HuH-7.5 (cell line): ENCODE results near the gene RANBP3.

Experiments used
- DNase-seq: peaks from one replicate; pipeline ENCODE4 v3.0.0; 2011; ENCODE audit warnings: low spot score

RANBP3 gene

GRCh38 chr19:5949792-5950305, 28.1 kb downstream of the RANBP3 start:
- no peak for DNase-seq

- no peak for DNase-seq
These were observed 29.0 kb downstream of the RANBP3 start for GRCh38 chr19:5948752-5949564.

GRCh38 chr19:5947435-5947834, 30.5 kb downstream of the RANBP3 start:
- DNase-seq: no peak

DNA sequence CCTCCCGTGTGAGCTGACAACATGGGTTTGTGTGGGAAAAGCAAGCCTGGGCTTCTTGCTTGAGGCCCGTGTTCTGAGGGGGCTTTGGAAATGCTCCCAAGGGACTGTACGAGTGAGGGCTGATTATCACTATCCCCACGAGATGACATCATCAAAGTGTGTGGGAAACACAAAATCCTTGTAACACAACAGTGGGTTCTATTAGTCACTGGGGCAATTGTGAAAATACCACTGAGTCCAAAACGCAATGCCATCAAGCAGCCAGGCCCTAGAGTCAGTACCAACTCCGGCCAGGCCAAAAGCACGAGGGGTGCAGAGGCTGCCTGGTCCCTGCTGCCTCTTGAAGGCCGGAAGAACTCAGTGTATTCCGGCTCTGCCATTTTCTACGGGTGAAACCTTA, 34.3 kb downstream of the RANBP3 start:
- DNase-seq: no peak

DNA sequence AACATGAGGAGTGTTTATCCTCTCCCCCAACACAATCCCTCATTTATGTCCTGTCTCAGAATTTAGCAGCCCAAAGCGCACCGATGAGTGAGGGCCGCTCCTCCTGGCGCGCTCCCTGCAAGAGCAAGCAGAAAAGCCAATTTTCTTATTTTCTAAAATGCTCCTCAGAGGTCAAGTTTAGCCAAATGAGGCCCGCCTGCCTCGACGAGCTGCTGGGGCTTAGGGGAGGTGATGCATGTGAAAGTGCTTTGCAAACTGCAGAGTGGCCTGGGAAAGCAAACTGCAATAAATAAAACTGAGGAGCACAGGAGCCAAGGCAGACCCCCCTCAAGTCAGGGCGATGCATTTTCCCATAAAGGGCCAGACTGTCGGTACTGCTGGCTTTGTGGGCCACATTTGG, 34.9 kb downstream of the RANBP3 start:
- no peak for DNase-seq

- no peak for DNase-seq
These were observed 36.3 kb downstream of the RANBP3 start for GRCh38 chr19:5941673-5942072.

DNA sequence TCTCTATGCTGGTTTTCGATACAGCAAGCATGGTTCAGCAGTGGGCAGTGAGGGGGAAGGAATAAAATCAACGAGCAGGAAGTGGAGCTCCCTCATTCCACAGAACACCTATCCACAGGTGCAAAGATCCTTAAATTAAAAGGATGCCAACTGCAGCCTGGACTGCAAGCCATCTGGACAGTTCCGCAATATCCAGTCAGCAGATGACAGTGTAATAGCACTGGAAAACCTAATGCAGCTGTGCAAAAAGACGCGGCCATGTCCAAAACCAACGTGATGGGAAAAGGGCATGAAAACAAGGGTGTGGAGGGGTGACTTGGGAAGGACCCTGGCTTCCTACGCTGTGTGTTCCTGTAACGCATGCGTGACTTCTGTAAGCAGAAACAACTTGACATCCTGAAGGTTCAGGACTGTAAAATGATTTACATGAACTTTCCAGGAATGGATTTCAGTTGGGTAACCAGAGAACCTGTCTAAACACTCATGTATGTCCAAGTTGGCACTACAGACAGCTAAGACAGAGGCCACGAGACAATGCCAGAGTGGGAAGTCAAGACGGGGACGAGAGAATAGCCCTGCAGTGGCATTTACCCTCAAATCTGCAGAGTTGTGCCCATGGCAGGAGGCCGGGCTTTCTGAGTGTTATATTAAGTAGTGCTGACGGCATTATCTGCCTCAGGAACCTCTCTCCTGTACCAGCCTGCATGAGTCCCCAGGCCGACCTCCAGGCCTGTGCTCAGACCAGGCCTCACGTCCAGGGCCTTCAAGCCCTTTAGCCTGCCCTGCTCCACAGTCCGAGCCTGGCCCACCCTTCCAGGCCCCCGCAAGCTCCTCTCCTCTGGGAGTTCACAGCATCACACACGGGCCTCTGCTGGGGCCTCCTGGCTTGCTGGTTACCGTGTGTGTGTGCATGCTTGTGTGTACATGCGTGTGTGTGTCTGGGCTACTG, 37.4 kb downstream of the RANBP3 start:
- no peak for DNase-seq

- no peak for DNase-seq
These were observed 40.4 kb downstream of the RANBP3 start for GRCh38 chr19:5937550-5937949.

DNA sequence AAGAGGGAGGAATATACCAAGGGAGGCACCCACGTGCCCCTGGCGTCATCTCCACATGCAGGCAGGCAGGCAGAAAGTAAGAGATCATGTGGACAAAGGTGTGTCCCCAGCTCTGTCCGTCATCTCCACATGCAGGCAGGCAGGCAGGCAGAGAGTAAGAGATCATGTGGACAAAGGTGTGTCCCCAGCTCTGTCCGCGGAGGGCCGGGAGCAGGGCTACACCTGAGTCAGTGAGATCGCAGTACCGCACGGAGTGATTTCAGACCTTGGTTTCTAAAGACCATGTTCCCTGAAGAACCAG, 41.7 kb downstream of the RANBP3 start:
- no peak for DNase-seq

DNA sequence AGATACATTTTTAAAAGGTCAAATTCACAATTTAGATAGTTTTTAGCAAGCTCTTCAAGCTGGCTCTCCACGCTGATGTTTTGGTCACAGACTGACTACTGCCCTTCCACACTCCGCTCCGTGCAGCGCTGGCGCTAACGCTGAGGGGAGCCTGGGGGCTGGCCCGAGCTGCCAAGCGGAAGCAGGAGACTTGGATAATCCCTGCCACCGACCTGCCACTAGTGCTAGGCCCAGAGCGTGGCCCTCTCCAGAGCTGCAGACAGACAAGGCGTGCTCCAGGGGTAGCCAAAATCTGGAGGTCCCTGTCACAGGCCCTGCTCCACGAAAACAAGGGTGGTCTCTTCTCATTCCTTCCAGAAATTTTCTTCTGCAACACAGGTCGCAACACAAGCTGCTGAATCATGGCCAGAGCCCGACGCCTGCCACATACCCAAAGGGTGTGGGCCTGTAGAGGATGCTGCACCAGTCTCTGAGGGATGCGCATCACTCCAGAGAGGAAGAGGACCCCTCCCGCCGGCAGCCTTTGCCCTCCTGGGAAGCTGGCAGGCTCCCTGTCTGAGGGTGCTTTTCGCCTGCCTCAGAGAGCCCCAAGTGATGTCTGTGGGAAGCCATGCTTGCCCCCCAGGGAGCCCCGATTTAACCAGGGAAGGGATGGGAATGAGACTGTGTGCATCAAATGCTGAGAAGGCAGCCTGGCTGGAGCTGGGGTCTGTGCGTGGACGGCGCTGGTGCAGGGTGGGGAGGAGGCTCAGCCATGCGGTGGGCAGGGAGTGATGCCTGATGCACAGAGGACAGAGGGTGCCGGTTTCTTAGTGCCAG, 42.3 kb downstream of the RANBP3 start:
- no peak for DNase-seq

GRCh38 chr19:5934774-5935472, 43.0 kb downstream of the RANBP3 start:
- DNase-seq: no peak

- no peak for DNase-seq
These were observed 43.9 kb downstream of the RANBP3 start for GRCh38 chr19:5934069-5934401.

DNA sequence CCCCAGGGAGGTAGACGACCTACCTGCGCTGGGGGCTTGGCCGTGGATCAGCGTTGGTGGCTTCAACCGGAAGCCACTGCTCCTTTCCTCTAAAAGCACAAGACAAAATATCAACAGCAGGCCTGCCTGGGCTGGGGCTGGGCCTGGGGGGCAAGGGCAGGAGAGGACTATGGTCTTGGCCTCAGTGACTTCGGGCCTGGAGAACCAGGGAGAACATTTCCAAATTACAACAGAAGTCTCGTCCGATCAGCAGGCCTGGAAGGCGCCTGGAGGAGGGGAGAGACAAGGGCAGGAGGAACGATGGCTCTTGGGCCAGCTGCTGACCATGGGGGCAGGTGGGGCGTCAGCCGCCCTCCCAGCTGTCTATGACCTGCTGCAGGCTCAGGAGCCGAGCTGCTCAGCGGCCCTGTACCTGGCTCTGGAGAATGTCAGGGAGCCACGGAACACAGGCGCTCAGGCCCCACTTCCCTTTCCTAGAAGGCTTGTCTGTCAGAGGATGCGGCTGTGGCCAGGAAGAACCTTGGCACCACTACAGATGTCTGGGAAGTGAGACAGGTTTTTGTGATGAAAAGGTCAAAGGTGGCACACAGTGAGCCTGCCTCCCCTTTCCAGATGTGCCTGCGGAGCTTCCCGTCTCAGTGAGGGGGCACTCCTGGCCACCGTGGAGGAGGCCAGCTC, 44.4 kb downstream of the RANBP3 start:
- DNase-seq: no peak

- DNase-seq: no peak
These were observed 45.2 kb downstream of the RANBP3 start for GRCh38 chr19:5932609-5933262.

GRCh38 chr19:5932146-5932545, 45.8 kb downstream of the RANBP3 start:
- no peak for DNase-seq

- no peak for DNase-seq
These were observed 46.7 kb downstream of the RANBP3 start for GRCh38 chr19:5931251-5931650.

DNA sequence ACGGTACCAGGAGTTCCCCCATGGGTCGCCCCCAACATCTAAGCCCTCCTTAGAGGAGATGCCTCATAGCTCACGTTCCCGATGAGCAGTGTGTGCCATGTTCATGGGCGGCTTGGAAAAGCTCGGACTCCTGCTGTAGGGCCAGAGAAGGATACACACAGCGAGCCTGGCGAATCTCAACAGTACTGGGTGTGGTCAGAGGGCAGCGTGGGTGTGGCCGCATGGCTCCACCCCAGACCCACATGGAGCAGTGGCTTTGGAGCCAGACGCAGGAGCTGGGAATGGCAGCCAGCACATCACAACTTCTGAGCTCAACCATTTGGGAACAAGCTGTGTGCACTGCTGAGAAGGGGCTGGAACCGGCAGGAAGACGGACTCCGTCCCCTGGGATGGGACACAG, 48.3 kb downstream of the RANBP3 start:
- DNase-seq: no peak

DNA sequence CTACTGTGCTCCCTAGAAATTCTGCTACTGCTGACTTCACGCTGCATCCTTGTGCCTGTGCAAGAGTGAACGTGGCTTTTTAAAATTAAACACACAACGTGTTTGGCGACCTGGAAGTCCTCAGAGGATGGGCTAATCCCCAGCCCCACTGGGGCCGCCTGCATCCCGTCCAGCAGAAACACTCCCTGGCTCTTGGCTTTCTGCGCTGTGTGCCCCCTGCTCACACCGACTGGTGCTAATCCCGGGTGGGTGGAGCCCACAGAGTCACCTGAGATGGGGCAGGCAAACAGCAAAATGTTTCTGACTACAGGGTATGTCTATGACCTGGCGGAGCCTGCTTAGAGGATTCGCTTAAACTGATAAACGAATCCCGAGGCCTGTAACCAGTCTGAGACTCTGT, 48.8 kb downstream of the RANBP3 start:
- no peak for DNase-seq

GRCh38 chr19:5927441-5927821, 50.5 kb downstream of the RANBP3 start:
- no peak for DNase-seq

GRCh38 chr19:5926641-5927440, 51.1 kb downstream of the RANBP3 start:
- no peak for DNase-seq
